Lung microvascular endothelial cell (primary cell): ENCODE data around the gene CD40LG. TPM values are rescaled to one million over a fixed set of nuclear protein-coding genes. Genes with fewer than 3 reads are reported as not detected.

Experiments
- DNase-seq, 2 donors: peaks; one replicate each; pipeline versions ENCODE4 v3.0.0 to v3.0.0-alpha.2; 2010; ENCODE audit warnings: low read depth in 2 of 2
- total RNA-seq: library from RNA; depleted of rRNA; stranded (reverse); fragments of >200 nt; gene quantifications from 2 replicates; pipeline ENCODE4 v1.2.1, GENCODE V29; 2014

CD40LG gene
- total RNA-seq, 1 donor from 2014 or later = not detected

GRCh38 chrX:136650811-136651210 is 2.9 kb downstream of the CD40LG start:
- no peak for DNase-seq

DNA sequence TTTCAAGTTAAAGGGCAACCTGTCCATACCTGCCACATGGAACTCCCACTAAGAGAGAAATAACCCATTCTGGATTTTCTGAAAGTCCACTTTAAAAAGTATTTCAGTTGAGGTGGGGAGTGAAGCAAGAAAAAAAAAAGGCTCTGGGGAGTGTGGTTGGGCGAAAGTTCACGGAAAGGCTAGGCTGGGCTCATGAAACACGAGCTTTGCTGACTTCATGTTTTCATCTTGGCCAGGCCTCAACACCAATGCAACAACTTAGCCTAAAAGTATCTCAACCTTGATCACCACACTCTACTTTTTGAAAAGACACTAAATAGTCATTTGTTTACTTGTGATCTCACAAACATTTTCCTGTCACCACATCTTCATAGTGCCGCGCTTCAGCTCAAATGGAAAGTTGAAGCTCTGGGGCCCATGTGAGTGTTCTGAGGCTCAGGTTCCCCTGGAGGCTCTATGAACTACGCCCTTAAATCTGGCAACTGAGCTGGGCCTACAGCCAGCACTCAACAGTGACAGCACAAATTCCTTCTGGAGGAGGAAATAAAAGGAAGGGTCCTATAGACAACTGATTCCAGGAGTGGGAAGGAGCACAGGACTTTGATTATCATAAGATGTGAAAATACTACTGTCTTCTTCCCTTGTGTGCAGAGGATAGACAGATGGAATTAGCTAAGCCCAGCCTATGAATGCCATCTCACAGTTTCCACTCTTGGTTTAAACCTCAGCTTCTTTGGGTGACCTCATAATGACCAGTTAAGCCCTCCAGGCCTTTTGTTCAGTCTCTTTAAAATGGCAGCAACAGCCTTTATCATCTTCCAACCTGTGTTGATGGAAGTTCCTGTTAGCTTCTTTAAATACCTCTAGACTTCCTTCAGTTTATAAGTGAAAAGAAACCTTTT is 5.1 kb downstream of the CD40LG start:
- no peak for DNase-seq

GRCh38 chrX:136656361-136656964 is 8.5 kb downstream of the CD40LG start:
- no peak for DNase-seq

DNA sequence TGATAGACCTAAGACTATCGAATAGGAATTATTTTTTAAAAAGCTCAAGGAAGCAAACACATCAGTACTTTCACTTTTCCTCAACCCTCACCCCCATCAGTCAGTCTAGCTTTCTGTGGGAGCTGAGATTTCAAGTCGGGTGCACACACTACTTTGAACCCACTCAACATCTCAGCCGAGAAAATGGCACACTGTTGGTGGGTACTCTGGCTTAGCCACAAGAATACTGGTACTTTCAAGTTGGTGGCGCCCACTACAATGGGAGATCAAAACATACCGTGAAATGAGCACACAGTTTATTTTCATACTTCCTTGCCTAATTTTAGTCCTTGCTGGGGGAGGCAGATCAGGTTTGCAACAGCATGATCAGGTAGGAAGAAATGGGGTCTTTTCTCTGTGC is 10.2 kb downstream of the CD40LG start:
- no peak for DNase-seq

- no peak for DNase-seq
Measured at GRCh38 chrX:136659174-136659573, 11.2 kb downstream of the CD40LG start.

DNA sequence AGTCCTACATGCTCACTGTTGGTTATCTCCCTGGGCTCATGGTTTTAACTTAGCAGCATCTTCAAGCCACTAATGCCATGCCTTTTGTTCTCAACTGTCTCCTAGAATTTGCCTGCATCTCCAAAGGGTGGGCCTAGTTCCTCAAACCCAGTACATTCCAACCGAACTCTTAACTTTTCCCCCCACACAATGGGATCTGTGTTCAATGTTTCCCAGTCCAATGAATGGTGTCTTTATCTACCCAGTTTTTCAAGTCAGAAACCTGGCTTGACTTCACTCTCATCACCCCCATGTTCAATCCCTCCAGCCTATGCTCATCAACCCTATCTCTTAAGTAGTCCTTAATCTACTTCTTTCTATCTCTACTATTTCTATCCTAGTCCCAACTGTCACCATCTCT is 12.9 kb downstream of the CD40LG start:
- no peak for DNase-seq

DNA sequence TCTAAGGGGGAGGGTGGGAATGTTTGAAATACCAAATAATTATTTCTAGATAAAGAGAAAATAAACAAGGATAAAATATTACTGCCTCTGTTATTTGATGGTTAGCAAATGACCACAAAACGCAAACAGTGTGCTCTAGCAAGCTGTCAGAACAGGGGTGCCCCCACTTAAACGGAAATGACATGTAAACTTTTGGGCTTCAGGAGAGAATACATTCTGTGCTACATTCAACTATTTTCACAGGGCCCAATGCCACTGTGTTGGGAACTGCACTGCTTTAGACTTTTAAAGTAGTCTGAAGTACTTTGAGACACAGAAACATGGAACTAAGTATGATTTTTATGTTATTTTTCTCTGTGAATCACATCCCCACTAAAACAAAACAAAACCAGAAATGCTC is 14.1 kb downstream of the CD40LG start:
- DNase-seq = no peak

GRCh38 chrX:136662976-136663375 is 15.0 kb downstream of the CD40LG start:
- DNase-seq = no peak

- no peak for DNase-seq
Measured at GRCh38 chrX:136665258-136665900, 17.4 kb downstream of the CD40LG start.

GRCh38 chrX:136666088-136666487 is 18.1 kb downstream of the CD40LG start:
- DNase-seq = no peak

GRCh38 chrX:136667446-136668168 is 19.6 kb downstream of the CD40LG start:
- no peak for DNase-seq

- no peak for DNase-seq
Measured at GRCh38 chrX:136671006-136671610, 23.1 kb downstream of the CD40LG start.

DNA sequence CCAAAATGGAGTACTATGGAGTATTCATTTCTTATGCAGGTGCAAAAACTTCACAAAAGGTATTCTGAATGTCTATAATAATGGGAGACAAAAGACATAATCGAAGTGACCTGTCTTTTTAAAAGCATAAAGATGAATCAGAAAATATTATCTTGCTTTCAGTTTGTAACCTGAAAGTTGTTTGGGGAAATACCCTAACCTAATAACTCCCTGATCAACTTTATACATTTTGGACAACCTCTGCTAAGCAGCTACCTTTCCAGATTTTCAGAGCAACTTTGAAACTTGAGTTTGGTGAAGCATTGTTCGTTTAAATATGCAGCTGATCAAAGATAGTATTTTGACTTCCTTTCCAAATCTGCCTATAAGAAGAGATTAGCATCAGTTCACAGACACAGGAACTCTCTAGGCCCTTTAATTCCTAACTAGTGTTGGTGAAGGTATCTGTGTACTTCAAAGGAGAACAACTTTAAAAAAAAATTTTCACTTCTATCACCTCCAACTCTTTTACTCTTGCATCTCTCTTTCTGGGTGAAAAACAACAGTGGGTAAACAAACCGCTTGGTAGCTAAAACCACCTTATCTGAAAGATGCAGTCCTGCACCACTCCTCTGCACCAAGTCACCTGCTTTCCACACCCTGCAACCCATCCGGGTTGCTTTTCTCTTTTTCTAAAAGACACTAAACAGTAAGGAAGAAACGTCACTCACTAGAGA is 26.5 kb downstream of the CD40LG start:
- no peak for DNase-seq

GRCh38 chrX:136679531-136679930 is 31.6 kb downstream of the CD40LG start:
- DNase-seq = no peak

- DNase-seq = no peak
Measured at GRCh38 chrX:136684120-136684519, 36.2 kb downstream of the CD40LG start.

- DNase-seq = no peak
Measured at GRCh38 chrX:136687457-136687856, 39.5 kb downstream of the CD40LG start.

- no peak for DNase-seq
Measured at GRCh38 chrX:136689436-136689835, 41.5 kb downstream of the CD40LG start.

DNA sequence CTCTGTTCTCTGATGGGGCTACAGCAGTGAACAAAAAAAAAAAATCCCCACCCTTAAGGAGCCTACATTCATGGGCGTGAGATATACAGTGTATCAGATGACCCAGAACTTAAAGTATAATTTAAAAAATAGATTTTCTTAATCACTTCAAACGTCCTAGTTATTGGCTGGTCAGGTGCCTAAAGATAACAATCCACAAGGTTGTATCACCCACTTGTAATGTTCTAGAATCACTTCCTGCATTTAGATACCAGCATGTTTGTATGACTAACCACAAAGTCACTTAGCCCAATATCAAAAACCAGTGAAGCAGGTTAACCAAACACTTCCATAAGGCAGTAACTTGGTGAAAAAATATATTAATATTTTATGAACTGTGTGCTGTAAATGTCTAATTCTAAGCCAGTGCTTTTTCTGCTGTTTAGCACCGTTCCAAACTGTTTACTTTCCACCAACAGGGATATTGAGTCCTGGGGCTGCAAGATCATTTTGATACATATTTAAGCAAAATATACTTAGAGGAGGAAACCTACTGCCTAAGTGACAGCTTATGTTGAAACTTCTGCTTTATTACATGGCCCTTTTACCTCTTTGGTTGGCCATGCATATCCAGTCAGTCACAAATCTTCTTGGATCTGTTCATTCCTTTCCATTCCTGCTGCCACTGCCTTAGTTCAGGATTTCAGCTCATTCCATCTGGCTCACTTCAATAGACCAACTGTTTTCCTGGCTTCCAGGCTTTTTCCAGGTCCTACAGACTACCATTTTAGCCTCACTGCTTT is 43.3 kb downstream of the CD40LG start:
- no peak for DNase-seq

- no peak for DNase-seq
Measured at GRCh38 chrX:136692271-136692670, 44.3 kb downstream of the CD40LG start.
